SK-N-SH (cell line): ENCODE data around the gene CASP9. TPM values are rescaled to one million over a fixed set of nuclear protein-coding genes. Genes with fewer than 3 reads are reported as not detected.
A peak's percentile ranks its signal among the peaks of the same experiment; 100 is the strongest.

Source experiments
- CTCF ChIA-PET: fragments of 300-600, 350-600 bp; formaldehyde crosslinking; extraction: SDS; loops from one replicate; lab custom pipeline; 2021; lab: Yijun Ruan, JAX
- POLR2A ChIA-PET: fragments of 350-600 bp; sonication (Branson Sonifier 250); formaldehyde crosslinking; extraction: SDS; loops from one replicate; lab custom pipeline; 2020; ENCODE audit warnings: antibody characterized with exemption, inconsistent platforms; lab: Yijun Ruan, JAX
- DNase-seq: peaks from one replicate; pipeline ENCODE4 v3.0.0; 2012
- H2AFZ ChIP-seq: fragments of 200-600 bp; sonication (generic); 2 replicates; pipeline ENCODE4 v1.8.1; 2016; ENCODE audit warnings: antibody characterized with exemption, mild to moderate bottlenecking, low read depth
- H3F3A ChIP-seq: fragments of 200-600 bp; sonication (generic); replicated peaks from 2 replicates; pipeline ENCODE3; 2016; ENCODE audit warnings: antibody characterized with exemption, mild to moderate bottlenecking; ENCODE audit not compliant: insufficient read depth
- H3K27ac ChIP-seq, 2 experiments: fragments of 200-500 bp in 1 of 2; fragments of 200-600 bp in 1 of 2; sonication (Bioruptor generic) in 1 of 2; sonication (generic), shearing (Covaris generic) in 1 of 2; 2 replicates each; pipeline versions ENCODE4 v1.5.1 to v1.6.1; 2014 to 2016; ENCODE audit warnings: low read depth in 2 of 2, inconsistent platforms in 1 of 2, low read length in 1 of 2, mild to moderate bottlenecking in 1 of 2, mixed read lengths in 1 of 2
- H3K27me3 ChIP-seq: fragments of 200-600 bp; sonication (generic), shearing (Covaris generic); 2 replicates; pipeline ENCODE4 v1.6.1; 2016; ENCODE audit warnings: mixed run types; ENCODE audit not compliant: insufficient read depth
- H3K36me3 ChIP-seq, 2 experiments: fragments of 200-500 bp in 1 of 2; fragments of 200-600 bp in 1 of 2; sonication (Bioruptor generic) in 1 of 2; sonication (generic) in 1 of 2; replicated peaks in 1 of 2; 2 replicates each; pipeline versions ENCODE3 to v1.5.1; 2014 to 2016; ENCODE audit warnings: low read length in 1 of 2, mild to moderate bottlenecking in 1 of 2; ENCODE audit not compliant: insufficient read depth in 2 of 2, control insufficient read depth in 1 of 2
- H3K4me1 ChIP-seq, 2 experiments: fragments of 200-500 bp in 1 of 2; fragments of 200-600 bp in 1 of 2; sonication (Bioruptor generic) in 1 of 2; sonication (generic), shearing (Covaris generic) in 1 of 2; 2 replicates each; pipeline versions ENCODE4 v1.5.1 to v1.6.1; 2014 to 2016; ENCODE audit warnings: low read depth in 1 of 2, low read length in 1 of 2, mixed run types in 1 of 2; ENCODE audit not compliant: insufficient read depth in 2 of 2, control insufficient read depth in 1 of 2
- H3K4me2 ChIP-seq: fragments of 200-600 bp; sonication (generic), shearing (Covaris generic); 2 replicates; pipeline ENCODE4 v1.6.1; 2017; ENCODE audit warnings: mixed run types
- H3K4me3 ChIP-seq, 2 experiments: fragments of 200-500 bp in 1 of 2; fragments of 200-600 bp in 1 of 2; sonication (Bioruptor generic) in 1 of 2; sonication (generic), shearing (Covaris generic) in 1 of 2; 2 replicates each; pipeline versions ENCODE4 v1.5.1 to v1.8.1; 2014 to 2016; ENCODE audit warnings: low read depth in 2 of 2, inconsistent platforms in 1 of 2, low read length in 1 of 2, mild to moderate bottlenecking in 1 of 2, mixed read lengths in 1 of 2, moderate library complexity in 1 of 2
- H3K79me2 ChIP-seq: fragments of 200-600 bp; sonication (generic); 2 replicates; pipeline ENCODE4 v1.8.1; 2017; ENCODE audit warnings: mild to moderate bottlenecking; ENCODE audit not compliant: insufficient read depth
- H3K9ac ChIP-seq: fragments of 200-600 bp; sonication (generic); 2 replicates; pipeline ENCODE4 v1.6.1; 2017; ENCODE audit warnings: mixed run types
- H3K9me2 ChIP-seq: fragments of 200-600 bp; sonication (generic); 2 replicates; pipeline ENCODE4 v1.6.1; 2017; ENCODE audit warnings: mixed run types
- H3K9me3 ChIP-seq: fragments of 200-600 bp; sonication (generic); 2 replicates; pipeline ENCODE4 v1.6.1; 2017; ENCODE audit warnings: mixed run types, mild to moderate bottlenecking, moderate library complexity
- H4K20me1 ChIP-seq: fragments of 200-600 bp; sonication (generic); 2 replicates; pipeline ENCODE4 v1.6.1; 2017; ENCODE audit warnings: mild to moderate bottlenecking, mixed run types; ENCODE audit not compliant: insufficient read depth
- CHD2 ChIP-seq: fragments of 150-350 bp; IDR thresholded peaks from 2 replicates; pipeline ENCODE4 v1.6.1; 2018; ENCODE audit warnings: low read length; ENCODE audit not compliant: partially characterized antibody
- EP300 ChIP-seq, 2 experiments: IDR thresholded peaks; 2 replicates each; pipeline versions ENCODE4 v1.4.0 to v1.6.1; 2012; ENCODE audit warnings: borderline replicate concordance in 1 of 2, low read depth in 1 of 2, low read length in 1 of 2
- MEF2A ChIP-seq: IDR thresholded peaks from 2 replicates; pipeline ENCODE4 v1.4.0; 2012; ENCODE audit warnings: low read depth, borderline replicate concordance
- MXI1 ChIP-seq: IDR thresholded peaks from 2 replicates; pipeline ENCODE4 v1.6.1; 2012; ENCODE audit warnings: mild to moderate bottlenecking, low read depth, low read length, improper control_type of control experiment
- NFIC ChIP-seq: IDR thresholded peaks from 2 replicates; pipeline ENCODE4 v1.4.0; 2012; ENCODE audit warnings: borderline replicate concordance
- NRF1 ChIP-seq: IDR thresholded peaks from 2 replicates; pipeline ENCODE4 v1.6.1; 2012; ENCODE audit warnings: low read depth, mild to moderate bottlenecking, low read length
- POLR2AphosphoS5 ChIP-seq: IDR thresholded peaks from 2 replicates; pipeline ENCODE4 v1.6.1; 2012; ENCODE audit warnings: low read depth, low read length
- RAD21 ChIP-seq: IDR thresholded peaks from 2 replicates; pipeline ENCODE4 v1.6.1; 2012; ENCODE audit warnings: mild to moderate bottlenecking, low read length
- RFX5 ChIP-seq: IDR thresholded peaks from 2 replicates; pipeline ENCODE4 v1.6.1; 2012; ENCODE audit warnings: mild to moderate bottlenecking, improper control_type of control experiment, low read length
- RXRA ChIP-seq: IDR thresholded peaks from 2 replicates; pipeline ENCODE4 v1.4.0; 2012; ENCODE audit warnings: low read depth, mild to moderate bottlenecking, borderline replicate concordance
- TAF1 ChIP-seq: IDR thresholded peaks from 2 replicates; pipeline ENCODE4 v1.6.1; 2012; ENCODE audit warnings: low read depth, mild to moderate bottlenecking, low read length, moderate library complexity, borderline replicate concordance
- USF1 ChIP-seq: IDR thresholded peaks from 2 replicates; pipeline ENCODE4 v1.4.0; 2012; ENCODE audit warnings: low read depth, borderline replicate concordance
- USF2 ChIP-seq: fragments of 150-350 bp; IDR thresholded peaks from 2 replicates; pipeline ENCODE4 v1.6.1; 2017; ENCODE audit warnings: antibody characterized with exemption, low read length, low read depth, borderline replicate concordance
- ZBTB33 ChIP-seq: IDR thresholded peaks from 2 replicates; pipeline ENCODE4 v1.4.0; 2012; ENCODE audit warnings: low read depth, borderline replicate concordance
- WGBS: methylation state at CpG from one replicate; pipeline ENCODE4 v1.1.6; 2017; ENCODE audit warnings: low lambda C conversion rate; 5-methylcytosine and 5-hydroxymethylcytosine counted together
- polyA plus RNA-seq, 3 experiments: library from polyadenylated mRNA; depleted of rRNA; stranded (reverse); fragments of >200 nt; gene quantifications; 2 replicates each; pipeline ENCODE4 v1.2.3, GENCODE V29; 2012

Gene CASP9
- polyA plus RNA-seq, 1 of the 3 experiments (the other 2 are of a cell fraction): 16.9 TPM

GRCh38 chr1:15525050-15526020 lies 1.3 kb upstream of the CASP9 start:
- Histone ChIP-seq H3K79me2 (peaks cover 46% of the 10 kb centered on the region), H3K4me2 (peak overlapping the region; percentile 91), H3K27me3 (no peaks in the 10 kb centered on the region), H3K9me3 (no peaks in the 10 kb centered on the region), H3F3A (peaks cover 16% of the 10 kb centered on the region), H3K9me2 (no peaks in the 10 kb centered on the region), H3K9ac (peak overlapping the region; percentile 62), H3K36me3 (peaks cover 6 to 9% of the 10 kb centered on the region in 2 experiments), H2AFZ (peak overlapping the region; percentile 90), H4K20me1 (no peaks in the 10 kb centered on the region; the same call in 1 of the 2 replicates), H3K4me3 (peak overlapping the region; percentile 88 to 89), H3K27ac (peak overlapping the region; percentile 84 to 88), H3K4me1 (peaks cover 6 to 20% of the 10 kb centered on the region in 2 experiments)
- POLR2A ChIA-PET: interaction anchor here (0.7 kb wide), 1 partner anchor 67 kb away, joined by 3 read pairs; no protein-coding TSS in a partner anchor
- CTCF ChIA-PET: no interaction called here
- TF ChIP-seq MXI1 (peak; percentile 56), NFIC (0 out of 2 replicates have a peak, but pooled peaks have one; percentile 15), USF1 (no peak)
- no peak for DNase-seq
- WGBS: 3% methylated on average over 39 of the region's 40 CpGs

- H3K27me3 ChIP-seq: no peaks in the 10 kb centered on the region
These were observed 451 bp upstream of the CASP9 start for GRCh38 chr1:15524283-15525049.

More at GRCh38 chr1:15524283-15525049, 451 bp upstream of the CASP9 start:
- CTCF ChIA-PET: no interaction called here
- Histone ChIP-seq H3K4me2 (no peak overlapping the region), H4K20me1 (no peaks in the 10 kb centered on the region; the same call in 1 of the 2 replicates), H2AFZ (no peak overlapping the region), H3K79me2 (peaks cover 39% of the 10 kb centered on the region), H3K9me2 (no peaks in the 10 kb centered on the region), H3K36me3 (peaks cover 6 to 7% of the 10 kb centered on the region in 2 experiments), H3K27ac (peak overlapping the region; percentile 90 to 97), H3F3A (peaks cover 16% of the 10 kb centered on the region), H3K9ac (peak overlapping the region; percentile 77; the same call in 1 of the 2 replicates), H3K4me1 (peaks cover 6 to 20% of the 10 kb centered on the region in 2 experiments), H3K9me3 (no peaks in the 10 kb centered on the region), H3K4me3 (peak overlapping the region; percentile 69 to 71)
- 0 out of 2 replicates have a peak, but pooled peaks have one; percentile 19 for TF ChIP-seq POLR2AphosphoS5
- no peak for TF ChIP-seq ZBTB33
- no peak for TF ChIP-seq MEF2A
- TF ChIP-seq RFX5: no peak
- TF ChIP-seq RAD21: no peak
- peak; percentile 11 for TF ChIP-seq CHD2
- TF ChIP-seq RXRA: peak; percentile 75; the same call in 1 of the 2 replicates
- no peak for TF ChIP-seq TAF1
- TF ChIP-seq NRF1: peak; percentile 17; the same call in 1 of the 2 replicates
- no peak for TF ChIP-seq EP300 (IDR thresholded peaks at IDR 0.05; ENCODE audit: borderline replicate concordance in 1 of 2, low read depth in 1 of 2, low read length in 1 of 2)
- no peak for TF ChIP-seq USF2
- POLR2A ChIA-PET: no interaction called here
- no CpG with 5 or more reads among the region's 88 CpGs for WGBS
- DNase-seq: peak; percentile 95
